HFF-Myc (cell line): Measurements from ENCODE around the gene CFTR.

Experiments
- DNase-seq: peaks from one replicate; pipeline ENCODE4 v3.0.0-alpha.2; 2011; ENCODE audit warnings: low read depth; ENCODE audit errors: extremely low read depth
- H3K4me3 ChIP-seq: replicated peaks from 2 replicates; pipeline ENCODE4 v1.5.1; 2011; ENCODE audit warnings: low read depth, mild to moderate bottlenecking, control low read depth, low read length
- TF ChIP-seq, protein P1 (sequence below): IDR thresholded peaks from 2 replicates; pipeline ENCODE4 v1.5.1; 2012; ENCODE audit warnings: mild to moderate bottlenecking, low read depth, low read length, control low read depth; ENCODE audit errors: missing control alignments

Gene CFTR

DNA sequence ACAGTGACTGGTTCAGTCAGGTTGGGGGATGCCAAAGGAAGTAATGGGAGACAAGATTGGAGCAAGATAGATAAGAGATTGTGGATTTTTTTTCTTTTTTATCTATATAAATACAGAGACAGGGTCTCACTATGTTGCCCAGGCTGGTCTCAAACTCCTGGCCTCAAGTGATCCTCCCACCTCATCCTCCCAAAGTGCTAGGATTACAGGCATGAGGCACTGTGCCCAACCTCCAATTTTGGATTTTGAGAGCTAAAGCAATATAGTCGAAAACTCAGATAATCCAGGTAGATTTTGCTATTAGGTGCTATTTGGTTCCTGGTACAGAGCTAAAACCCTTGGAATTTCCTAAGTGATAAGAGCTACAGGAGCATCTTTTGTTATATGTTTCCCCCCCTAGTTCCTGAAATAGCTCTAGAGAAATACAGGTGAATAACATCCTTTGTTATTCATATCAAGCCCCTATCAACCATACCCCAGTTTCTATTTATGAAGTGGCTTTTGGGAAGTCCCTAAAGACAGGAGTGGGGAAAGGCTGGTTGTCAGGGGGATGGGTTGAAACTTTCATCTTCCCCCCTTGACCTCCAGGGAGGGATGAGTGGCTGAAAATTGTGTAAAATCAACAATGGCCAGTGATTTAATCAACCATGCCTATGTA is 151.2 kb downstream of the CFTR start:
- H3K4me3 ChIP-seq, result no peak overlapping the region
- TF ChIP-seq, protein P1, sequence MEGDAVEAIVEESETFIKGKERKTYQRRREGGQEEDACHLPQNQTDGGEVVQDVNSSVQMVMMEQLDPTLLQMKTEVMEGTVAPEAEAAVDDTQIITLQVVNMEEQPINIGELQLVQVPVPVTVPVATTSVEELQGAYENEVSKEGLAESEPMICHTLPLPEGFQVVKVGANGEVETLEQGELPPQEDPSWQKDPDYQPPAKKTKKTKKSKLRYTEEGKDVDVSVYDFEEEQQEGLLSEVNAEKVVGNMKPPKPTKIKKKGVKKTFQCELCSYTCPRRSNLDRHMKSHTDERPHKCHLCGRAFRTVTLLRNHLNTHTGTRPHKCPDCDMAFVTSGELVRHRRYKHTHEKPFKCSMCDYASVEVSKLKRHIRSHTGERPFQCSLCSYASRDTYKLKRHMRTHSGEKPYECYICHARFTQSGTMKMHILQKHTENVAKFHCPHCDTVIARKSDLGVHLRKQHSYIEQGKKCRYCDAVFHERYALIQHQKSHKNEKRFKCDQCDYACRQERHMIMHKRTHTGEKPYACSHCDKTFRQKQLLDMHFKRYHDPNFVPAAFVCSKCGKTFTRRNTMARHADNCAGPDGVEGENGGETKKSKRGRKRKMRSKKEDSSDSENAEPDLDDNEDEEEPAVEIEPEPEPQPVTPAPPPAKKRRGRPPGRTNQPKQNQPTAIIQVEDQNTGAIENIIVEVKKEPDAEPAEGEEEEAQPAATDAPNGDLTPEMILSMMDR, result no peak
- no peak for DNase-seq

DNA sequence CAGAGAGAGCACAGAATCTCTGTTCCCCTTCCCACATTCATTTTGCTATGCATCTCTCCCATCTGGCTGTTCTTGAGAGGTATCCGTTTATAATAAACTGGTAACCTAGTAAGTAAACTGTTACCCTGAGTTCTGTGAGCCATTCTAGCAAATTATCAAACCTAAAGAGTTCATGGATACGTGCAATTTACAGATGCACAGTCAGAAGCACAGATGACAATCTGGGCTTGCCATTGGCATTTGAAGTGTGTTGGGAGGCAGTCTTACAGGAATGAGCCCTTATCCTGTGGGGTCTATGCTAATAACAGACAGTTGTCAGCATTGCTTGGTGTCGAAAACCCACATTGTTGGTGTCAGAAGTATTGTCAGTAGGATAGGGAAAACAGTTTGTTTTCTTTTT is 151.8 kb downstream of the CFTR start:
- TF ChIP-seq, protein P1, result no peak
- no peak overlapping the region for H3K4me3 ChIP-seq
- DNase-seq, result no peak

DNA sequence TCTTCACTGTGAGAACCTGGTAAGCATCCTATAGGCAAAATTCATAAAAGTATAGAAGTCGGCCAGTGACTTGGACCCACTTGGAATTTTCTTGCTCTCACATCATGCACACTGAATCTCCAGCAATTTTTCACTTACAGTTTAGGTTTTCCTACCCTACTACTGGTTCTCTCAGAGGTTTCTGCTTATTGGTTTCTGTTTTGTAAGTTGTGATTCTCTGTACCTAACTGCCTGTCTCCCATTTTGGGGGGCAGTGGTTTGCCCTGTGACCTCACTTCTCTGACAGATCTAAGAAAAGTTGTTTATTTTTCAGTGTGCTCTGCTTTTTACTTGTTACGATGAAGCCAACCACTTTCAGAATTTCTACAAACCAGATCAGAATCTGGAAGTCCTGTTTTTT is 158.1 kb downstream of the CFTR start:
- no peak for DNase-seq
- no peak overlapping the region for H3K4me3 ChIP-seq
- TF ChIP-seq, protein P1, result no peak

DNA sequence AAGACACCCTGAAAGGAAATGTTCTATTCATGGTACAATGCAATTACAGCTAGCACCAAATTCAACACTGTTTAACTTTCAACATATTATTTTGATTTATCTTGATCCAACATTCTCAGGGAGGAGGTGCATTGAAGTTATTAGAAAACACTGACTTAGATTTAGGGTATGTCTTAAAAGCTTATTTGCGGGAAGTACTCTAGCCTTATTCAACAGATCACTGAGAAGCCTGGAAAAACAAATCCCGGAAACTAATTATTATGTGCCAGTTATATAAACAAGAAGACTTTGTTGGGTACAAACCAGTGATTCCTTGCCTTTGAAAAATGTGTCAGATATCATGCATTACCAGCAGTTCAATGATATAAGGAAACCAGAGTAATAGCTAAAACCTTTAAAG is 160.1 kb downstream of the CFTR start:
- DNase-seq, result no peak

DNA sequence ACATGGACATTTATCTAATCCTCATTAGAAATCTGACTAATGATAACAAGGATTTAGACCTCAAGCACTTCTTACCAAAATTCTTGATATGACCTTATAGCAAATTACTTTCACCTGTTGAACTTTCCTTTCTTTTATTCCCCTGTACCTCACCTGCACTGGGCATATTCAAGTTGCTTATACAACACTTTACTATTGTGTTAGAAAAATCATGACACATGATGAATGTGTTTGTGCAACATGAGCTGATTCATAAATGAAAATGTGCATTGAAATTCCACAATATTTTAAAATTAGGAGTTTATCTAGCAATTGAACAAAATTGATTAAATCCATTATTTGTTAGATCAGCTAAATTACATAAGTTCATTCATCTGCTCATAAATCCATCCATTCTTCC is 160.6 kb downstream of the CFTR start:
- no peak overlapping the region for H3K4me3 ChIP-seq
- TF ChIP-seq, protein P1, result no peak
- no peak for DNase-seq

More for the DNA sequence above, 160.1 kb downstream of the CFTR start:
- TF ChIP-seq, protein P1, result no peak
- no peak overlapping the region for H3K4me3 ChIP-seq

DNA sequence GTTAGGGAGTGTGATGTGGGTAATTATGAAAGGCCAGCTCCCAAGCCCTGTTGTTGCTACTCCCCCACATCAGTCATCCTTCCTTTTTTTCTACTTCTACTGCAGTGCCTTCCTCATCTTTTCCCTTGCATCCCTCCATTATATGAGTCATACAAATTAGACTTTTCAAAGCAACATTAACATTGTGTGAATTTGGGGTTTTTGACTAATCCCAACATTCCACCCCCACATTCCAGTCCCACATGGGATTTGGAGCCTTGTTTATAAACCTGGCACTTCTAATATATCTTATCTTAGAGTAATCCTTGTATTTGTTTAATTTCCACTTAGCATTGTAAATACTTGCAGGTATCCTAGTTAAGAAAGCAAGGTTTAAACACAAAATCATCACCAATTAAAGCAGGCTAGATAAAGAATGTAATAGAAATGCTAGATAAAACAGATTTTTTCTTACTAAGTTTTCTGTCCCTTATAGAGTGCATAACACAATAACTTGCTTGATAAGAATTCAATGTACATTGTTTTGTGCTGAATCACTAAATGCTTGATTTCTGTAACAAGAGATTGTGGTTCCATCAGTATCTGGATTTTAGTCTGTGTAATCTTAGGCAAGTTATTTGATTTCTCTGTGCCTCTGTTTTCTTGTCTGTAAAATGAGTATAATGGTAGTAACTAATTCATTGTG is 165.8 kb downstream of the CFTR start:
- no peak for DNase-seq
- H3K4me3 ChIP-seq, result no peak overlapping the region

More for the DNA sequence above, 165.8 kb downstream of the CFTR start:
- TF ChIP-seq, protein P1, result no peak
